ENCODE results near the gene COL5A2.

Gene COL5A2

DNA sequence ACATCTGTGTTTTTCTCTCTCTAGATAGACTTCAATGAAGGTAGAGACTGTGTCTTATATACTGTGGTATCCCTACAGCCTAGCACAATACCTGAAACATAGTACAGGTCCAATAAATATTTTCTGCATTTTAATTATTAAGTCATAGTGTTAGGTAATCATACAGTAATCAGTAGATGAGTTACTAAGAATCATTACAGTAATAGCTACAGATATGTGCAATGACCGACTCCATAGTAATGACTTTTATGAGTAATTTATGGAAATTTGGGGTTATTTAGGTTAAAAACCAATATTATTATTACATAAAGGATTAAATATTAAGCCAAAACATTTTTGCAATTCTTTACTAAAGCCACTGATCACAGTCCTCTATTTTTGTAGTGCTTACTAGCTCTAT lies 21.6 kb downstream of the COL5A2 start:
- ChIA-PET POLR2A (no interaction called here), CTCF (no interaction called here)
- no peak for DNase-seq (ENCODE audit: extremely low spot score)
- no peak for TF ChIP-seq FOXA1 (IDR thresholded peaks at IDR 0.05)
- TF ChIP-seq ARNT (IDR thresholded peaks at IDR 0.05), result no peak
- no peak for TF ChIP-seq FOXM1 (IDR thresholded peaks at IDR 0.05; ENCODE audit: borderline replicate concordance)
- no peak for TF ChIP-seq PKNOX1 (IDR thresholded peaks at IDR 0.05)
- no peak for TF ChIP-seq HDGF (IDR thresholded peaks at IDR 0.05; ENCODE audit: borderline replicate concordance)
- no peak for TF ChIP-seq FOXK2 (IDR thresholded peaks at IDR 0.05)
- no peak for TF ChIP-seq BHLHE40 (IDR thresholded peaks at IDR 0.05; ENCODE audit: borderline replicate concordance)
- TF ChIP-seq ZNF384 (IDR thresholded peaks at IDR 0.05), result no peak
- no peak for TF ChIP-seq LEF1 (IDR thresholded peaks at IDR 0.05; ENCODE audit: borderline replicate concordance)
- TF ChIP-seq ELF4 (IDR thresholded peaks at IDR 0.05), result no peak
- TF ChIP-seq CTBP1 (IDR thresholded peaks at IDR 0.05; ENCODE audit: borderline replicate concordance), result no peak
- TF ChIP-seq L3MBTL2 (conservative IDR thresholded peaks at IDR 0.05), result no peak
- TF ChIP-seq NFRKB (IDR thresholded peaks at IDR 0.05), result no peak
- no peak for TF ChIP-seq SUZ12 (IDR thresholded peaks at IDR 0.05)
- no peak for TF ChIP-seq TARDBP (IDR thresholded peaks at IDR 0.05)
- TF ChIP-seq SP1 (IDR thresholded peaks at IDR 0.05), result no peak

DNA sequence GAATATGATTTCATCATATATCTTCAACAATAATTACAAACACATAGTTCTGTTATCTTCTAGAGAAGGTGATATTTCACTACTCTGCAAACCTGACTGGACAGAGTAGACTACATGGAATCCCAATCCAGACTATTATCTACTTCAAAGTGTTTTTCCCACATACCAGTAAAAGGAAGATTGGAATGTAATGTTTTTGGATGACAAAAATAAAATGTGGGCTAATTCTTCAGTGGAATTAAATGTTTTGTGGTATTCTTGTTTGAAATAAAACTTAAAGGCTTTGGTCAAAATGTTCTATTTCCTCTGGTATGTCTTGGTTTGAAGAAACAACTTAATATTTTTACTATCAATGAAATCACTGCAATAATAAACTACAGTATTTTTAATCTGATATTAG lies 22.1 kb downstream of the COL5A2 start:
- no peak for TF ChIP-seq FOXA1 (IDR thresholded peaks at IDR 0.05)
- TF ChIP-seq NFRKB (IDR thresholded peaks at IDR 0.05), result no peak
- TF ChIP-seq HDGF (IDR thresholded peaks at IDR 0.05; ENCODE audit: borderline replicate concordance), result no peak
- TF ChIP-seq SUZ12 (IDR thresholded peaks at IDR 0.05), result no peak
- no peak for TF ChIP-seq ELF4 (IDR thresholded peaks at IDR 0.05)
- no peak for TF ChIP-seq SP1 (IDR thresholded peaks at IDR 0.05)
- no peak for TF ChIP-seq FOXM1 (IDR thresholded peaks at IDR 0.05; ENCODE audit: borderline replicate concordance)
- no peak for TF ChIP-seq PKNOX1 (IDR thresholded peaks at IDR 0.05)
- TF ChIP-seq BHLHE40 (IDR thresholded peaks at IDR 0.05; ENCODE audit: borderline replicate concordance), result no peak
- DNase-seq (ENCODE audit: extremely low spot score), result no peak
- ChIA-PET CTCF (no interaction called here), POLR2A (no interaction called here)

DNA sequence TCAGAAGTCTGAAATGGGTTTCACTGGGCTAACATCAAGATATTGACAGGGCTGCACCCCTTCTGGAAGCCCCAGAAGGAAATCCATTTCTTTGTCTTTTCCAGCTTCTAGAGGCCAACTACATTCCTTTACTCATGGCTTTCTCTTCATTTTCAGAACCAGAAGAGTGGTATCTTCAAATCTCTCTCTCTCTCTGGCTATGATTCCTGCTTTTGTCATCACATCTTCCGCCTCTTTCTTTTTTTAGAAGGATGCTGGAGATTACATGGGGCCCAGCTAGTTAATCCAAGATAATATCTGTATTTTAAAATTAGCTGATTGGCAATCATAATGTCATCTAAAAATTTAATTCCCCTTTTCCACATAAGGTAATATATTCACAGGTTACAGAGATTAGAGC lies 23.8 kb downstream of the COL5A2 start:
- TF ChIP-seq FOXM1 (IDR thresholded peaks at IDR 0.05; ENCODE audit: borderline replicate concordance), result no peak
- TF ChIP-seq NFRKB (IDR thresholded peaks at IDR 0.05), result no peak
- TF ChIP-seq FOXK2 (IDR thresholded peaks at IDR 0.05), result no peak
- no peak for TF ChIP-seq L3MBTL2 (conservative IDR thresholded peaks at IDR 0.05)
- TF ChIP-seq FOXA1 (IDR thresholded peaks at IDR 0.05), result no peak
- DNase-seq (ENCODE audit: extremely low spot score), result no peak
- ChIA-PET CTCF (no interaction called here), POLR2A (no interaction called here)

- DNase-seq (ENCODE audit: extremely low spot score), result no peak
- ChIA-PET POLR2A (no interaction called here), CTCF (no interaction called here)
- TF ChIP-seq SP1 (IDR thresholded peaks at IDR 0.05), result no peak
- TF ChIP-seq TARDBP (IDR thresholded peaks at IDR 0.05), result no peak
- TF ChIP-seq SUZ12 (IDR thresholded peaks at IDR 0.05), result no peak
- no peak for TF ChIP-seq NFRKB (IDR thresholded peaks at IDR 0.05)
- no peak for TF ChIP-seq ARNT (IDR thresholded peaks at IDR 0.05)
- TF ChIP-seq ELF4 (IDR thresholded peaks at IDR 0.05), result no peak
- no peak for TF ChIP-seq HDGF (IDR thresholded peaks at IDR 0.05; ENCODE audit: borderline replicate concordance)
- no peak for TF ChIP-seq FOXK2 (IDR thresholded peaks at IDR 0.05)
- TF ChIP-seq L3MBTL2 (conservative IDR thresholded peaks at IDR 0.05), result no peak
Measured at GRCh38 chr2:189153619-189154018, 25.9 kb downstream of the COL5A2 start.

DNA sequence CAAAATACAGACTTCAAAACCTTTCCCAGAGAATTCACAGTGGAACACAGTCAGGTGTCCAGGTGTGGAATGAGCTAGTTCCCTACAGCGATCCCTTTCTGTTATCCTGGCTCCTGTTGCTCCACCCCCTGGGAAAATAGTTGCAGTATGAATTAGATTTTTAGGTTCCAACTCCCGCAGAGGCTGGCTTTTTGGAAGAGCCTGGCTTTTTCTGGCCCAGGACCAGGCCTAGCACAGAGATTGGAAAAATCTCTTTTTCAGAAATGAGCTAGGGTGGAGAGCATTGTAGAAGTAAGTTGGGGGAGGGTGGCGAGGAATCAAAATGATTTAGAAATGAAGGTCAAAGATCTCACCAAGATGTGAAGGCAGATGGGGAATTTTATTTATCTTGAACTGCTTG lies 27.1 kb downstream of the COL5A2 start:
- ChIA-PET POLR2A (no interaction called here), CTCF (interaction anchor here (0.9 kb wide), 1 partner anchor 10 kb away, joined by 3 read pairs; no protein-coding TSS in a partner anchor)
- TF ChIP-seq SUZ12 (IDR thresholded peaks at IDR 0.05) (no peak), LEF1 (IDR thresholded peaks at IDR 0.05; ENCODE audit: borderline replicate concordance) (no peak), TARDBP (IDR thresholded peaks at IDR 0.05) (no peak), ARNT (IDR thresholded peaks at IDR 0.05) (no peak), FOXK2 (IDR thresholded peaks at IDR 0.05) (no peak), PKNOX1 (IDR thresholded peaks at IDR 0.05) (no peak), ELF4 (IDR thresholded peaks at IDR 0.05) (no peak), NFRKB (IDR thresholded peaks at IDR 0.05) (no peak), ZNF384 (IDR thresholded peaks at IDR 0.05) (no peak), SP1 (IDR thresholded peaks at IDR 0.05) (no peak), CTBP1 (IDR thresholded peaks at IDR 0.05; ENCODE audit: borderline replicate concordance) (no peak), FOXA1 (IDR thresholded peaks at IDR 0.05) (no peak), FOXM1 (IDR thresholded peaks at IDR 0.05; ENCODE audit: borderline replicate concordance) (no peak), BHLHE40 (IDR thresholded peaks at IDR 0.05; ENCODE audit: borderline replicate concordance) (no peak), L3MBTL2 (conservative IDR thresholded peaks at IDR 0.05) (no peak), HDGF (IDR thresholded peaks at IDR 0.05; ENCODE audit: borderline replicate concordance) (no peak)
- no peak for DNase-seq (ENCODE audit: extremely low spot score)

- TF ChIP-seq CTBP1 (IDR thresholded peaks at IDR 0.05; ENCODE audit: borderline replicate concordance), result no peak
- no peak for TF ChIP-seq FOXA1 (IDR thresholded peaks at IDR 0.05)
- TF ChIP-seq TARDBP (IDR thresholded peaks at IDR 0.05), result no peak
- no peak for TF ChIP-seq PKNOX1 (IDR thresholded peaks at IDR 0.05)
- ChIA-PET POLR2A (no interaction called here), CTCF (interaction anchor here (0.9 kb wide), 1 partner anchor 10 kb away, joined by 3 read pairs; no protein-coding TSS in a partner anchor)
- no peak for DNase-seq (ENCODE audit: extremely low spot score)
Measured at GRCh38 chr2:189151906-189152305, 27.7 kb downstream of the COL5A2 start.
